ENCODE results near the gene VEGFB. TPM values are rescaled to one million over a fixed set of nuclear protein-coding genes. Genes with fewer than 3 reads are reported as not detected.

The VEGFB gene
- total RNA-seq, 4 donors from 2014 or later = 56.1 to 75.0 (median 65.5) TPM

DNA sequence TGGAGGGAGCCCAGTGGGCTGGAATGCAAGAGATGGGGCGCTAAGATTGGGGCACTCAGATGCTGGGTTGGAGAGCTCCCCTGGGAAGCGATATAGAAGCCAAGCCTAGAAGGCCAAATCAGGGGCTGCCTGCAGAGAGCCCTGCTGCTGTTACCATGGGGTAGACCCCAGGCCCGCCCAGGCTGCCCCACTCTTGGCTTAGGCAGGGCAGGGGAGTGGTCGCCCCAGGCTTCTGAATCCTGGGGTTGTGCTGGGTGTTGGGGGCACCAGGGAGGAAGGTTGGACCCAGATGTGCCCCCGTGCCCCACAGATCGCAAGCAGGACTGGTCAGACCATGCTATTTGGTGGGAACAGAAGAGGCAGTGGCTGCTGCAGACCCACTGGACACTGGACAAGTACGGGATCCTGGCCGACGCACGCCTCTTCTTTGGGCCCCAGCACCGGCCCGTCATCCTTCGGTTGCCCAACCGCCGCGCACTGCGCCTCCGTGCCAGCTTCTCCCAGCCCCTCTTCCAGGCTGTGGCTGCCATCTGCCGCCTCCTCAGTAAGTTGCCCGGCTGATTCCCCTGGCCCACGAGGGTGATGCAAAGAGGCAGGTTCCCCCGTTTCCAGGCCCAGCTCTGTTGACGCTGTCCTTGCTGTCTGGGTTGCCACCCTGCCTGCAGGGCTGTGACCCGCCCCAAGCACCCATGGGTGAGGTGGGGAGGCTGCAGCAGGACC lies 23.9 kb upstream of the VEGFB start:
- no peak for TF ChIP-seq POLR2A (IDR thresholded peaks at IDR 0.05)
- no peak for DNase-seq (ENCODE audit: low spot score in 2 of 2)
- H3K27me3 ChIP-seq = no peaks in the 10 kb centered on the region
- WGBS = 88% methylated on average over 5 of the region's 24 CpGs
- peaks cover 23% of the 10 kb centered on the region for H3K4me1 ChIP-seq
- H3K27ac ChIP-seq = no peak overlapping the region
- no peaks in the 10 kb centered on the region for H3K9me3 ChIP-seq
- peaks cover 13% of the 10 kb centered on the region for H3K36me3 ChIP-seq
- H3K4me3 ChIP-seq = no peak overlapping the region

DNA sequence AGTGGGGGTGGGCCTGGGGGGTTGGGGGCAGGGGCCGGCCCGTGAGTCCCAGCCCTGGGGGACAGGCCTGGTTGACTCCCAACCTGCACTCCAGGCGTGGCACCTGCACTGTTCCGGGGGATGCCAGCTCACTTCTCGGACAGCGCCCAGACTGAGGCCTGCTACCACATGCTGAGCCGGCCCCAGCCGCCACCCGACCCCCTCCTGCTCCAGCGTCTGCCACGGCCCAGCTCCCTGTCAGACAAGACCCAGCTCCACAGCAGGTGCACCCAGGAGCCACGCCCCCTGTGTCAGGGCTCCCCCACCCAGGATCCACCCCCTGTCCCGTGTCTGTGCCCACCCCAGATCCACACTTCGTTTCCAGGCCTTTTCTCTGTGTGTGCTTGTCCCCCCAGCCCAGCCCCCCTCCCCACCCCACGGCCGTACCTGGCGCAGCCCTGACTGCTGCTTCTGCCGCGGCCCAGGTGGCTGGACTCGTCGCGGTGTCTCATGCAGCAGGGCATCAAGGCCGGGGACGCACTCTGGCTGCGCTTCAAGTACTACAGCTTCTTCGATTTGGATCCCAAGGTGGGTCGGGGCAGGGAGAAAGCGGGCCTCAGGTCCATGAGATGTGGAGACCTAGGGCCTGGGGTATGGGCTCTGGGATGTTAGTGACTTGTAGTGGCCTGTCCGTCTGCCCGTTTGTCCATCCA lies 23.1 kb upstream of the VEGFB start:
- TF ChIP-seq EP300 (IDR thresholded peaks at IDR 0.05) = no peak
- TF ChIP-seq POLR2AphosphoS5 (IDR thresholded peaks at IDR 0.05) = no peak
- TF ChIP-seq POLR2A (IDR thresholded peaks at IDR 0.05) = no peak
- TF ChIP-seq CTCF (IDR thresholded peaks at IDR 0.05) = no peak
- WGBS = 81% methylated on average over 26 of the region's 30 CpGs
- no peak overlapping the region for H3K27ac ChIP-seq
- no peak for DNase-seq (ENCODE audit: low spot score in 2 of 2)
- no peaks in the 10 kb centered on the region for H3K27me3 ChIP-seq
- peaks cover 7% of the 10 kb centered on the region for H3K36me3 ChIP-seq
- no peaks in the 10 kb centered on the region for H3K9me3 ChIP-seq
- peaks cover 16% of the 10 kb centered on the region for H3K4me1 ChIP-seq
- no peak overlapping the region for H3K4me3 ChIP-seq

DNA sequence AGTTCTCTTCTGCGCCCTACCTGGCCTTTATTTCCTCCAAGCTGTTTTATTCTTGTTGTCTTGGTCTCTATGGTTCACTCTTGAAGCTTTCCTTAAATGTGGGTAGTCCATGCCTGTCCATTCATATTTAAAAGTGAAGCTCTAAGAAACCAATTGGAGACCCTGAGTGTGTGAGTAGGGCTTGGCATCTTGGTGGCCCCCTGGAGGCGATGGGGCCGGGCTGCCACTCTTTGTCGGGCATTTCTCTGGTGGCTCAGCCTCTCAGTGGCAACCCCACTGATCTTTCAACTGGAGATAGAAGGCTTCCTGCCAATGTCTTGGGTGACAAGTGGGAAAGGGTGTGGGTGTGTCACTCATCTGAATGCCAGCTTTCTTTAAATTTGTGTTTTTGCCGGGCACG lies 17.5 kb upstream of the VEGFB start:
- 77% methylated on average over 6 of the region's 6 CpGs for WGBS
- Histone ChIP-seq H3K9me3 (no peaks in the 10 kb centered on the region), H3K27ac (no peak overlapping the region), H3K36me3 (peaks cover 8% of the 10 kb centered on the region), H3K27me3 (no peaks in the 10 kb centered on the region), H3K4me3 (no peak overlapping the region), H3K4me1 (no peaks in the 10 kb centered on the region)
- no peak for DNase-seq (ENCODE audit: low spot score in 2 of 2)
- TF ChIP-seq POLR2A (IDR thresholded peaks at IDR 0.05) (no peak), POLR2AphosphoS5 (IDR thresholded peaks at IDR 0.05) (no peak), EP300 (IDR thresholded peaks at IDR 0.05) (no peak), CTCF (IDR thresholded peaks at IDR 0.05) (no peak)

GRCh38 chr11:64218628-64219353 lies 15.6 kb upstream of the VEGFB start:
- Histone ChIP-seq H3K27me3 (no peaks in the 10 kb centered on the region), H3K27ac (no peak overlapping the region), H3K36me3 (peaks cover 8% of the 10 kb centered on the region), H3K4me3 (no peak overlapping the region), H3K4me1 (peaks cover 8% of the 10 kb centered on the region), H3K9me3 (no peaks in the 10 kb centered on the region)
- TF ChIP-seq POLR2A (IDR thresholded peaks at IDR 0.05) = no peak
- 90% methylated on average over 3 of the region's 11 CpGs for WGBS
- no peak for DNase-seq (ENCODE audit: low spot score in 2 of 2)

- H3K4me3 ChIP-seq = no peak overlapping the region
- no peak for DNase-seq (ENCODE audit: low spot score in 2 of 2)
- 70% methylated on average over 2 of the region's 7 CpGs for WGBS
- peaks cover 13% of the 10 kb centered on the region for H3K4me1 ChIP-seq
- H3K36me3 ChIP-seq = peaks cover 8% of the 10 kb centered on the region
- TF ChIP-seq POLR2AphosphoS5 (IDR thresholded peaks at IDR 0.05) (no peak), POLR2A (IDR thresholded peaks at IDR 0.05) (no peak), EP300 (IDR thresholded peaks at IDR 0.05) (no peak), CTCF (IDR thresholded peaks at IDR 0.05) (no peak)
- no peaks in the 10 kb centered on the region for H3K27me3 ChIP-seq
- H3K27ac ChIP-seq = no peak overlapping the region
- no peaks in the 10 kb centered on the region for H3K9me3 ChIP-seq
These were observed 15.1 kb upstream of the VEGFB start for GRCh38 chr11:64219354-64219684.

GRCh38 chr11:64219755-64220154 lies 14.6 kb upstream of the VEGFB start:
- Histone ChIP-seq H3K36me3 (peaks cover 8% of the 10 kb centered on the region), H3K27me3 (no peaks in the 10 kb centered on the region), H3K4me3 (no peak overlapping the region), H3K9me3 (no peaks in the 10 kb centered on the region), H3K4me1 (peaks cover 17% of the 10 kb centered on the region), H3K27ac (no peak overlapping the region)
- DNase-seq (ENCODE audit: low spot score in 2 of 2) = no peak
- WGBS = no CpG with 5 or more reads among the region's 10 CpGs
- TF ChIP-seq CTCF (IDR thresholded peaks at IDR 0.05) (no peak), EP300 (IDR thresholded peaks at IDR 0.05) (no peak), POLR2AphosphoS5 (IDR thresholded peaks at IDR 0.05) (no peak), POLR2A (IDR thresholded peaks at IDR 0.05) (no peak)
